Smooth muscle cell (in vitro differentiated cells): ENCODE measurements around the gene KAZN. TPM values are rescaled to one million over a fixed set of nuclear protein-coding genes. Genes with fewer than 3 reads are reported as not detected.

Experiments
- DNase-seq: peaks from one replicate; lab custom pipeline; 2025; ENCODE audit not compliant: unreplicated experiment; lab: John Stamatoyannopoulos, UW
- H2AFZ ChIP-seq: fragments of 200-600 bp; sonication (generic); 2 replicates; pipeline ENCODE4 v1.6.0; 2016; ENCODE audit warnings: antibody characterized with exemption, low read depth, mild to moderate bottlenecking
- H3F3A ChIP-seq: fragments of 200-600 bp; sonication (generic); 2 replicates; pipeline ENCODE4 v1.6.0; 2017; ENCODE audit warnings: antibody characterized with exemption, low read depth
- H3K27ac ChIP-seq: fragments of 200-600 bp; sonication (generic); 2 replicates; pipeline ENCODE4 v1.5.1; 2016; ENCODE audit warnings: low read depth, mild to moderate bottlenecking
- H3K27me3 ChIP-seq: fragments of 200-600 bp; sonication (generic); 2 replicates; pipeline ENCODE4 v1.6.1; 2016; ENCODE audit warnings: low read depth, mild to moderate bottlenecking
- H3K36me3 ChIP-seq: fragments of 200-600 bp; sonication (generic); 2 replicates; pipeline ENCODE4 v1.5.1; 2016; ENCODE audit warnings: low read depth
- H3K4me1 ChIP-seq: fragments of 200-600 bp; sonication (generic); 2 replicates; pipeline ENCODE4 v1.5.1; 2016; ENCODE audit warnings: low read depth
- H3K4me2 ChIP-seq: fragments of 200-600 bp; sonication (generic); 2 replicates; pipeline ENCODE4 v1.6.0; 2016; ENCODE audit warnings: mild to moderate bottlenecking
- H3K4me3 ChIP-seq: fragments of 200-600 bp; sonication (generic); 2 replicates; pipeline ENCODE4 v1.5.1; 2016; ENCODE audit warnings: mild to moderate bottlenecking
- H3K79me2 ChIP-seq: fragments of 200-600 bp; sonication (generic); 2 replicates; pipeline ENCODE4 v1.6.0; 2016; ENCODE audit warnings: low read depth, mild to moderate bottlenecking
- H3K9ac ChIP-seq: fragments of 200-600 bp; sonication (generic); 2 replicates; pipeline ENCODE4 v1.6.0; 2016; ENCODE audit warnings: low read depth
- H3K9me3 ChIP-seq: fragments of 200-600 bp; sonication (generic); replicated peaks from 2 replicates; pipeline ENCODE4 v1.5.1; 2016; ENCODE audit warnings: low read depth
- H4K20me1 ChIP-seq: fragments of 200-600 bp; sonication (generic); 2 replicates; pipeline ENCODE4 v1.6.0; 2016; ENCODE audit warnings: low read depth
- WGBS: methylation state at CpG from one replicate; pipeline ENCODE4 v1.1.7; 2016; ENCODE audit warnings: low lambda C conversion rate; 5-methylcytosine and 5-hydroxymethylcytosine counted together
- polyA plus RNA-seq: library from polyadenylated mRNA; unstranded; fragments of >200 nt; fragmentation: Nextera tagmentation; extraction: Ambion mirVana; gene quantifications from 2 replicates; pipeline ENCODE4 v1.2.1, GENCODE V29; 2016
- total RNA-seq: library from RNA; depleted of rRNA; stranded (reverse); fragments of >200 nt; gene quantifications from 2 replicates; pipeline ENCODE4 v1.2.3, GENCODE V29; 2014
- TF ChIP-seq, protein P1 (sequence below): fragments of 200-600 bp; sonication (generic); IDR thresholded peaks from 2 replicates; pipeline ENCODE4 v1.5.1; 2017; ENCODE audit warnings: borderline replicate concordance, mild to moderate bottlenecking, antibody characterized with exemption; ENCODE audit not compliant: insufficient read depth, poor library complexity, severe bottlenecking

The KAZN gene
- total and polyA plus RNA-seq, 2 experiments from 2014 or later, result 6.3 to 8.2 TPM

DNA sequence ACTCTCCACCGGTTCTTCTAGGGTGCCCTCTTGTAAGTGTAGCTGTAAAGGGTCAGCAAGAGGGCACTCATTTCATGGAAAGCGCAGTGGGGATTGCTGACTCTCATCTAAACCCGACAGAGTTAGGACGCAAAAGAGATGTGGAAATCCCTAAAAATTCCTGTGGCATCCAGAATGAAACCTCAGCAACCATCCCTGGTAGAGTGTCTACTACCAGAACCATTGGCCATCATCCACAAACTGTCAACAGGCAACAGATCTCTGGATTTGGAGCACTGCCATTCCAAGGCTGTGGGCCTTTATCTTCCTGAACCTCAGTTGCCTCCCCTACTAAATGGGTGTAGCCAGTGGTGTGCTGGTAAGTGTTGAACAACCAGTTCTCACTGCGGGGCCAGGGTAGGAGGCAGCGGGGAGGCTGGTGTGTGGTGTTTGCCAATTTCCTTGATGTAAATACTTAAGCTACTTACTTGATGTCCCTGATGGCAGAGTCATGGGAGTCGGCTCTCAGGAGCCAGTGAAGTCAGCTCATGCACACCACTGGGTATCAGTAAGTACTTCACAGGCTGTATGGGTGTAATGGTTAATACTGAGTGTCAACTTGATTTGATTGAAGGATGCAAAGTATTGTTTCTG, 195.8 kb downstream of the KAZN start:
- H3K36me3 ChIP-seq, result no peaks in the 10 kb centered on the region
- H2AFZ ChIP-seq, result no peak overlapping the region
- H3K4me3 ChIP-seq, result no peak overlapping the region
- H4K20me1 ChIP-seq, result no peaks in the 10 kb centered on the region
- no peaks in the 10 kb centered on the region for H3K4me1 ChIP-seq
- no peak overlapping the region for H3K9ac ChIP-seq
- no peak overlapping the region for H3K27ac ChIP-seq
- no peaks in the 10 kb centered on the region for H3F3A ChIP-seq
- H3K27me3 ChIP-seq, result no peaks in the 10 kb centered on the region
- 87% methylated on average over 7 of the region's 7 CpGs for WGBS
- DNase-seq, result no peak
- H3K79me2 ChIP-seq, result no peaks in the 10 kb centered on the region
- TF ChIP-seq, protein P1, sequence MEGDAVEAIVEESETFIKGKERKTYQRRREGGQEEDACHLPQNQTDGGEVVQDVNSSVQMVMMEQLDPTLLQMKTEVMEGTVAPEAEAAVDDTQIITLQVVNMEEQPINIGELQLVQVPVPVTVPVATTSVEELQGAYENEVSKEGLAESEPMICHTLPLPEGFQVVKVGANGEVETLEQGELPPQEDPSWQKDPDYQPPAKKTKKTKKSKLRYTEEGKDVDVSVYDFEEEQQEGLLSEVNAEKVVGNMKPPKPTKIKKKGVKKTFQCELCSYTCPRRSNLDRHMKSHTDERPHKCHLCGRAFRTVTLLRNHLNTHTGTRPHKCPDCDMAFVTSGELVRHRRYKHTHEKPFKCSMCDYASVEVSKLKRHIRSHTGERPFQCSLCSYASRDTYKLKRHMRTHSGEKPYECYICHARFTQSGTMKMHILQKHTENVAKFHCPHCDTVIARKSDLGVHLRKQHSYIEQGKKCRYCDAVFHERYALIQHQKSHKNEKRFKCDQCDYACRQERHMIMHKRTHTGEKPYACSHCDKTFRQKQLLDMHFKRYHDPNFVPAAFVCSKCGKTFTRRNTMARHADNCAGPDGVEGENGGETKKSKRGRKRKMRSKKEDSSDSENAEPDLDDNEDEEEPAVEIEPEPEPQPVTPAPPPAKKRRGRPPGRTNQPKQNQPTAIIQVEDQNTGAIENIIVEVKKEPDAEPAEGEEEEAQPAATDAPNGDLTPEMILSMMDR, result no peak
- H3K4me2 ChIP-seq, result no peak overlapping the region
- H3K9me3 ChIP-seq, result no peaks in the 10 kb centered on the region

DNA sequence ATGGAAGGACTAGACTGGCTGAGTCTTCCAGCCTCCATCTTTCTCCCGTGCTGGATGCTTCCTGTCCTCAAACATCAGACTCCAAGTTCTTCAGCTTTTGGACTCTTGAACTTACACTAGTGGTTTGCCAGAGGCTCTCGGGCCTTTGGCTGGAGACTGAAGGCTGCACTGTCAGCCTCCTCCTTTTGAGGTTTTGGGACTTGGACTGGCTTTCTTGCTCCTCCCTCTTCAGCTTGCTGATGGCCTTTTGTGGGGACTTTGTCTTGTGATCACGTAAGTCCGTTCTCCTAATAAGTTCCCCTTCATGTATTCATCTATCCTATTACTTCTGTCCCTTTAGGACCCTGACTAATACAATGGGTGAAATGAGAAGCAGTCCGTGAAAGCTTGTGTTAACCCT, 196.4 kb downstream of the KAZN start:
- Histone ChIP-seq H3K4me2 (no peak overlapping the region), H3K27me3 (no peaks in the 10 kb centered on the region), H3K36me3 (no peaks in the 10 kb centered on the region), H4K20me1 (no peaks in the 10 kb centered on the region), H3K9ac (no peak overlapping the region), H3K4me1 (no peaks in the 10 kb centered on the region), H3K4me3 (no peak overlapping the region), H2AFZ (no peak overlapping the region), H3K27ac (no peak overlapping the region), H3K9me3 (no peaks in the 10 kb centered on the region), H3K79me2 (no peaks in the 10 kb centered on the region), H3F3A (no peaks in the 10 kb centered on the region)
- TF ChIP-seq, protein P1, result no peak
- WGBS, result 91% methylated on average over 5 of the region's 5 CpGs
- DNase-seq, result no peak

DNA sequence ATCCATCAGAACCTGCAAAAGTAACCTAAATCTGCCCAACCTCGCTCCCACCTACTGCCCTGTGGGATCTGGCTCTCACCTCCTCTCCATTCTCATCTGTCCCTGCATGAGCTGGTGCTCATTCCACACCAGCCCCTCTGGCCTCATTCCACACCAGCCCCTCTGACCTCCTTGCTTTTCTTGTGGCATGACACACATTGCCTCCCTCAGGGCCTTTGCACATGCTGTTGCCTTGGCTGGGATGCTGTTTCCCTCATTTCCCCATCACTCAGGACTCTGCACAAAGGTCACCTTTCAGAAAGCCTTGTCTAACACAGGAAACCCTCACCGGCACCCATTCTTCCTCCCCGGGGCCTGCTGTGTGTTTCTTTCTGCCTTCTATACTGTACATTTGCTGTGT, 197.1 kb downstream of the KAZN start:
- Histone ChIP-seq H3F3A (no peaks in the 10 kb centered on the region), H3K4me1 (no peaks in the 10 kb centered on the region), H3K27me3 (no peaks in the 10 kb centered on the region), H3K4me2 (no peak overlapping the region), H3K79me2 (no peaks in the 10 kb centered on the region), H3K9ac (no peak overlapping the region), H2AFZ (no peak overlapping the region), H4K20me1 (no peaks in the 10 kb centered on the region), H3K4me3 (no peak overlapping the region), H3K36me3 (no peaks in the 10 kb centered on the region), H3K27ac (no peak overlapping the region), H3K9me3 (no peaks in the 10 kb centered on the region)
- 93% methylated on average over 3 of the region's 3 CpGs for WGBS
- no peak for DNase-seq
- TF ChIP-seq, protein P1, result no peak

DNA sequence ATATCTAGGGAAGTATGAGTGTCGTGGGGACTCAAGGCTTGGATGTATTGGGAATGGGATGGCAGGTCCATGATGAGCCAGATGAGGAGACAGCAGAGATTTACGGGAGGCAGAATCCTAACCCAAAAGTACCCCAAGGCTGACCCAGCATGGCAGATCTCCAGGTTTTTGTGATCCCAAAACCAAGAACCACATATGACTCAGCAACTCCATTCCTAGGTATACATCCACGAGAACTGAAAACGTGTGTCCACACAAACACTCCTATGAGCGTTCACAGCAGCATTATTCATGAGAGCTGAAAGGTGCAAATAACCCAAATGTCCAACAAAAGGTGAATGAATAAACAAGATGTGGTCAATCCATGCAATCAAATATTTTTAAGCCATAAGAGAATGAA, 201.5 kb downstream of the KAZN start:
- no peaks in the 10 kb centered on the region for H3K9me3 ChIP-seq
- DNase-seq, result no peak
- H2AFZ ChIP-seq, result no peak overlapping the region
- H3K27ac ChIP-seq, result no peak overlapping the region
- no peaks in the 10 kb centered on the region for H3K36me3 ChIP-seq
- no peak overlapping the region for H3K4me2 ChIP-seq
- H3K4me1 ChIP-seq, result no peaks in the 10 kb centered on the region
- WGBS, result 96% methylated on average over 5 of the region's 5 CpGs
- no peak overlapping the region for H3K9ac ChIP-seq
- no peaks in the 10 kb centered on the region for H3K27me3 ChIP-seq
- H3K4me3 ChIP-seq, result no peak overlapping the region
- H4K20me1 ChIP-seq, result no peaks in the 10 kb centered on the region
- no peaks in the 10 kb centered on the region for H3K79me2 ChIP-seq
- TF ChIP-seq, protein P1, result no peak
- no peaks in the 10 kb centered on the region for H3F3A ChIP-seq
